Measurements from ENCODE around the gene SLC15A1. TPM values are rescaled to one million over a fixed set of nuclear protein-coding genes. Genes with fewer than 3 reads are reported as not detected.
"Not testable (repeated sequence)": the region's sequence is repeated elsewhere in the genome, so short reads cannot be mapped to it uniquely, and the experiment has no call there.

The SLC15A1 gene
- total RNA-seq, 4 donors from 2014 or later = 0.57 TPM; not detected in 3

DNA sequence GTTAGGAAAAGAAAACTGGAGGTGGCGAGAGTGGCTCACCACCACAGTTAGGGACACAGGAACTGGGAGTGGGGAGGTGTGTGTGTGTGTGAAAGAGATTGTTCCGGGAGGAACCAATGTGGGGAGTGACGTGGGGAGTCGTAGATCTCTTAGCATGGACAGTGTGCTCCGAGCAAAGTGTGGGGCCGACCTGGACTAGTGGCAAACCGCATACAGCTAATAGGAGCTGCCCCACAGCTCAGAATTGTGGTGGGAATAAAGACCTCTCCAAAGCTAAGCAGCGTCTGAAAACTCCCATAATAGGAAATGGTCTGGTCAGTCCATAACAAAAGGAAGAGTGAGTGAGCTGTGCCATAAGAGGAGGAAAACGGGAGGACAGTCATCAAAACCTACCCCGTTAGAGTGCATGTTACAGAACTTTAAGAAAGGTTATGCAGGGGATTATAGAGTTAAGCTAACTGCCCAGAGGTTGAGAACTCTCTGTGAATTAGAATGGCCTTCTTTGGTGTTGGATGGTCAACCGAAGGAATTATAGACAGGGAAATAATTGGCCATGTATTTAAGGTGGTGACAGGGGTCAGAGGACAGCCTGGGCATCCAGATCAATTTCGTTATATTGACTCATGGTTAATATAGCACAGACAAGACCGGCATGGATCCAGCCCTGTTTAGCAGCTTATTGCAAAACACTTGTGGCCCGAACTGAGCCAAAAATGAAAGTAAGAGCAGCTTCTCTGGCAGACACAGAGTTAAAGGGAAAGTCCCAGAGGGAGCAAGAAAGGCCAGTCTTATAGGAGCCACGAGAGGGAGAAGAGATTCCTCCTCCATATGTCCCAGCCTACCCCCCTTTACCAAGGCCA is 8.9 kb upstream of the SLC15A1 start:
- Histone ChIP-seq H3K9me3 (no peaks in the 10 kb centered on the region), H3K27me3 (no peaks in the 10 kb centered on the region), H3K4me1 (no peaks in the 10 kb centered on the region), H3K4me3 (peak overlapping the region in 1 of 2 donors; percentile 19), H3K27ac (no peak overlapping the region), H3K36me3 (no peaks in the 10 kb centered on the region)
- TF ChIP-seq, protein P1, sequence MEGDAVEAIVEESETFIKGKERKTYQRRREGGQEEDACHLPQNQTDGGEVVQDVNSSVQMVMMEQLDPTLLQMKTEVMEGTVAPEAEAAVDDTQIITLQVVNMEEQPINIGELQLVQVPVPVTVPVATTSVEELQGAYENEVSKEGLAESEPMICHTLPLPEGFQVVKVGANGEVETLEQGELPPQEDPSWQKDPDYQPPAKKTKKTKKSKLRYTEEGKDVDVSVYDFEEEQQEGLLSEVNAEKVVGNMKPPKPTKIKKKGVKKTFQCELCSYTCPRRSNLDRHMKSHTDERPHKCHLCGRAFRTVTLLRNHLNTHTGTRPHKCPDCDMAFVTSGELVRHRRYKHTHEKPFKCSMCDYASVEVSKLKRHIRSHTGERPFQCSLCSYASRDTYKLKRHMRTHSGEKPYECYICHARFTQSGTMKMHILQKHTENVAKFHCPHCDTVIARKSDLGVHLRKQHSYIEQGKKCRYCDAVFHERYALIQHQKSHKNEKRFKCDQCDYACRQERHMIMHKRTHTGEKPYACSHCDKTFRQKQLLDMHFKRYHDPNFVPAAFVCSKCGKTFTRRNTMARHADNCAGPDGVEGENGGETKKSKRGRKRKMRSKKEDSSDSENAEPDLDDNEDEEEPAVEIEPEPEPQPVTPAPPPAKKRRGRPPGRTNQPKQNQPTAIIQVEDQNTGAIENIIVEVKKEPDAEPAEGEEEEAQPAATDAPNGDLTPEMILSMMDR (IDR thresholded peaks at IDR 0.05) = no peak
- TF ChIP-seq POLR2A (IDR thresholded peaks at IDR 0.05) = no peak
- TF ChIP-seq POLR2AphosphoS5 (IDR thresholded peaks at IDR 0.05) = no peak
- TF ChIP-seq EP300 (IDR thresholded peaks at IDR 0.05) = no peak
- WGBS, 2 donors (ENCODE audit: low coverage in 1 of 2) = 68% methylated on average over 11 to 14 of the region's 15 CpGs
- peak; percentile 22 for ATAC-seq

DNA sequence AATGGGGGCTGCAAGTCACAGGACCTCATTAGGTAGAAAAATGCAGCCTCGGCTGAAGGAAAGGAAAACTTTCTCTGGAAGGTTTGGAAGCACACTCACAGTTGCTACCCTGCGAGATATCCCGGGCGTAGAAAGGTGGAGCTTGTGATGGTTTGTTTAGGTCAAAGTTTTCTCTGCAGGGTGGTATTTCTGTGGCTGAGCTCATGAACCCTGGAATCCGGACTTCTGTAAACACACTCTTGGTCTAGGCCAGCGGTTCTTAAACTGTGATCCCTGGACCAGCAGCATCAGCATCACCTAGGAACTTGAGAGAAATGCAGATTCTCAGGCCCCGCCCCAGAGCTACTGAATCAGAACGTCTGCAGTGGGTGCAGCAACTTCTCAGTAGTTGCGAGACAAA is 3.3 kb upstream of the SLC15A1 start:
- no peak for ATAC-seq
- WGBS, 2 donors (ENCODE audit: low coverage in 1 of 2) = 73 to 100% methylated on average over 1 to 6 of the region's 9 CpGs
- peaks cover 0 to 15% (median 7%) of the 10 kb centered on the region in 3 donors for H3K4me1 ChIP-seq
- no peak for TF ChIP-seq POLR2A (IDR thresholded peaks at IDR 0.05)
- no peak for TF ChIP-seq POLR2AphosphoS5 (IDR thresholded peaks at IDR 0.05)
- no peak for TF ChIP-seq EP300 (IDR thresholded peaks at IDR 0.05)
- TF ChIP-seq, protein P1 (IDR thresholded peaks at IDR 0.05) = no peak
- H3K9me3 ChIP-seq = peaks cover 0 to 15% (median 0%) of the 10 kb centered on the region in 3 donors
- peaks cover 43% of the 10 kb centered on the region for H3K27me3 ChIP-seq
- H3K27ac ChIP-seq = no peak overlapping the region
- no peaks in the 10 kb centered on the region for H3K36me3 ChIP-seq
- H3K4me3 ChIP-seq = no peak overlapping the region

DNA sequence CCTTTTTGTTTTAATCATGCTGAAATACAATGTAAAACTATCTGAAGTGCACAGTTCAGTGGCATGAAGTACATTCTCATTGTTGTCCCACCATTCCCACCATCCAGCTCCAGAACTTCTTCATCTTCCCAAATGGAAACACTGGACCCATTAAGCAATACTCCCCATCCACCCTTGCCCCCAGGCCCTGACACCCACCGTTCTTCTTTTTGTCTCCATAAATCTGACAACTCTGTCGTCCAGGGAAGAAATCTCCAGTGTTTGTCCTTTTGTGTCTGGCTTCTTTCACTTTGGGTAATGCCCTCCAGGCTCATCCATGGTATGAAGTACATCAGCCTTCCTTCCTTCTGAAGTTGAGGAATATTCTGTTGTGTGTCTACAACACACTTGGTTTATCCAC is 2.6 kb upstream of the SLC15A1 start:
- TF ChIP-seq, protein P1 (IDR thresholded peaks at IDR 0.05) = no peak
- no peak for TF ChIP-seq POLR2A (IDR thresholded peaks at IDR 0.05)
- no peak for TF ChIP-seq POLR2AphosphoS5 (IDR thresholded peaks at IDR 0.05)
- no peak for TF ChIP-seq EP300 (IDR thresholded peaks at IDR 0.05)

DNA sequence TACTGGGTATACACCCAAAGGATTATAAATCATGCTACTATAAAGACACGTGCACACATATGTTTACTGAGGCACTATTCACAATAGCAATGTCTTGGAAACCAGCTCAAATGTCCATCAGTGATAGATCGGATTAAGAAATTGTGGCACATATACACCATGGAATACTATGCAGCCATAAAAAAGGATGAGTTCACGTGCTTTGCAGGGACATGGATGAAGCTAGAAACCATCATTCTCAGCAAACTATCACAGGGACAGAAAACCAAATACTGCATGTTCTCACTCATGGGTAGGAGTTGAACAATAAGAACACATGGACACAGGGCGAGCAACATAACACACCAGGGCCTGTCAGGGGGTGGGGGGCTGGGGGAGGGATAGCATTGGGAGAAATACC is 2.0 kb upstream of the SLC15A1 start:
- peaks cover 52% of the 10 kb centered on the region for H3K27me3 ChIP-seq
- not testable (repeated sequence) for ATAC-seq

More for the DNA sequence above, 2.6 kb upstream of the SLC15A1 start:
- ATAC-seq = no peak
- H3K4me1 ChIP-seq = peaks cover 0 to 15% (median 7%) of the 10 kb centered on the region in 3 donors
- H3K4me3 ChIP-seq = no peak overlapping the region
- peaks cover 0 to 15% (median 0%) of the 10 kb centered on the region in 3 donors for H3K9me3 ChIP-seq
- H3K27ac ChIP-seq = no peak overlapping the region
- H3K36me3 ChIP-seq = no peaks in the 10 kb centered on the region
- WGBS, 2 donors (ENCODE audit: low coverage in 1 of 2) = 57 to 90% methylated on average over 1 to 2 of the region's 2 CpGs
- H3K27me3 ChIP-seq = peaks cover 49% of the 10 kb centered on the region

DNA sequence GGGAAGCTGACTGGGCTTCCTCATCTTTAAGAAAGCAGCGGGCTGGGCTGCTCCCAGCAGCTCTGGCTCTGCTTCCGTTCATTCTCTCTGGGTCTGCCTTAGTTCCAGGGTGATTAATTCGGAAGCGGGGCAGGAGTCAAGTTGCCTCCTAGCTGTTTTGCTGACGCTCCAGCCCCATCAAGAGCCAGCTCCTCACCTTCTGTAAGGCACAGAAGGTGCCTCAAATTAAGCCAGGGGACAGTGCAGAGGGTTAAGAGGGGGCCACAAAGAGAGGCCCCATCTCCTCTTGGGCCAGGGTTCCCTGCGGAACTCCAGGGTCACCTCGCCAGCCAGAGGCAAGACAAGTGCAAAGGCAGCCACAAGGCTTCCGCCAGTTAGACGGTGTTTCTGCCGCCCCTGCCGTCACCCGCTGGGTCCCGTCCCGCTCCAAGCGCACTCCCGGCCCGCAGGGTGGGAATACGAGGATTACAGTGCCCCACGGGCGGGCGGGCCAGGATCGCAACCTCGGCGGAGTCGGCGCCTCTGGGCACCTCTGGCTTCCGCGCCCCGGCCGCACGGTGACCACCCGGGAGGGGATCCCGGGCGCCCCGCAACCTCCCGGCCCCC is 508 bp downstream of the SLC15A1 start:
- peak; percentile 32 for ATAC-seq
- no CpG with 5 or more reads among the region's 36 CpGs for WGBS, 2 donors (ENCODE audit: low coverage in 1 of 2)
- Histone ChIP-seq H3K27ac (no peak overlapping the region), H3K9me3 (peaks cover 0 to 15% (median 0%) of the 10 kb centered on the region in 3 donors), H3K4me1 (peaks cover 0 to 15% (median 7%) of the 10 kb centered on the region in 3 donors), H3K27me3 (peaks cover 52% of the 10 kb centered on the region), H3K36me3 (no peaks in the 10 kb centered on the region), H3K4me3 (peak overlapping the region in 1 of 2 donors; percentile 47)
- TF ChIP-seq POLR2A (IDR thresholded peaks at IDR 0.05) = no peak
- TF ChIP-seq EP300 (IDR thresholded peaks at IDR 0.05) = no peak
- no peak for TF ChIP-seq POLR2AphosphoS5 (IDR thresholded peaks at IDR 0.05)
- TF ChIP-seq, protein P1 (IDR thresholded peaks at IDR 0.05) = no peak

More for the DNA sequence above, 2.0 kb upstream of the SLC15A1 start:
- not testable (repeated sequence) for H3K4me3 ChIP-seq, H3K36me3 ChIP-seq, H3K27ac ChIP-seq
- H3K9me3 ChIP-seq = peaks cover 0 to 15% (median 0%) of the 10 kb centered on the region in 3 donors
- WGBS, 2 donors (ENCODE audit: low coverage in 1 of 2) = 82 to 88% methylated on average over 3 to 4 of the region's 4 CpGs
- peaks cover 0 to 15% (median 7%) of the 10 kb centered on the region in 3 donors for H3K4me1 ChIP-seq

Data from gastroesophageal sphincter (tissue), 4 donors.